Bronchial epithelial cell (primary cell): ENCODE data around the gene CEP112. TPM values are rescaled to one million over a fixed set of nuclear protein-coding genes. Genes with fewer than 3 reads are reported as not detected.

Source experiments
- DNase-seq: peaks from one replicate; pipeline ENCODE4 v3.0.0-alpha.2; 2010; ENCODE audit warnings: low read depth
- FAIRE-seq: peaks from 2 replicates; lab custom pipeline; 2011; peaks lifted over from hg19 to GRCh38; lab: Jason Lieb, UNC
- H3K27me3 ChIP-seq: 2 replicates; pipeline ENCODE4 v1.5.1; 2011; ENCODE audit warnings: low read length; ENCODE audit not compliant: control insufficient read depth, insufficient read depth
- H3K36me3 ChIP-seq: 2 replicates; pipeline ENCODE4 v1.5.1; 2011; ENCODE audit warnings: low read length; ENCODE audit not compliant: control insufficient read depth, insufficient read depth
- H3K4me3 ChIP-seq: 2 replicates; pipeline ENCODE4 v1.5.1; 2011; ENCODE audit warnings: mild to moderate bottlenecking, low read depth, low read length, control low read depth
- CTCF ChIP-seq: IDR thresholded peaks from 2 replicates; pipeline ENCODE4 v1.5.1; 2011; ENCODE audit warnings: mild to moderate bottlenecking, moderate library complexity, low read length, control low read depth, inconsistent platforms; ENCODE audit not compliant: insufficient read depth, severe bottlenecking
- total RNA-seq: library from RNA; depleted of rRNA; stranded (reverse); fragments of >200 nt; gene quantifications from 2 replicates; pipeline ENCODE4 v1.2.1, GENCODE V29; 2014

Gene CEP112
- total RNA-seq, 1 donor from 2014 or later = 2.4 TPM

- H3K36me3 ChIP-seq = no peaks in the 10 kb centered on the region
- no peak for DNase-seq
- no peak for FAIRE-seq
- H3K4me3 ChIP-seq = no peak overlapping the region
- no peak for TF ChIP-seq CTCF
- no peaks in the 10 kb centered on the region for H3K27me3 ChIP-seq
These were observed 371.1 kb downstream of the CEP112 start for GRCh38 chr17:65820811-65821210.

DNA sequence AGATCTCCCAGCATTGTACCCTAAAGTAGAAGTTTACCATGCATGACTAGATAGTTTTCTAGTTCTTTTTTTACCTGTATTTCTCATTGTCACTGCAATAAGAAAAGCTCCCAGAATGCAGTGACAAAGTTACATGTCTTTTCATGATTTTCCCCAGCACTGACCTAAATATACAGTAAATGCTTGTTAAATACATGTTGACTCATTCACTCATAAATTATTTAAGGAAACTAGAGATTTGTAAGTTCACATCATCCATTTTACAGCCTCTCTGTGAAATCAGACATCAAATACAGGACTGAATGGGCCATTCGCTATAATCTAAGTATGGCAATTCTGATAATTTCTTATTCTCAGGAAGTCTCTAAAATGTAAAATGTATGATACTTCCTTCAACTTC is 371.6 kb downstream of the CEP112 start:
- TF ChIP-seq CTCF = no peak
- H3K4me3 ChIP-seq = no peak overlapping the region
- H3K36me3 ChIP-seq = no peaks in the 10 kb centered on the region
- DNase-seq (no peak), FAIRE-seq (no peak)
- no peaks in the 10 kb centered on the region for H3K27me3 ChIP-seq

GRCh38 chr17:65819810-65820209 is 372.1 kb downstream of the CEP112 start:
- Histone ChIP-seq H3K4me3 (no peak overlapping the region), H3K27me3 (no peaks in the 10 kb centered on the region), H3K36me3 (no peaks in the 10 kb centered on the region)
- no peak for TF ChIP-seq CTCF
- DNase-seq (no peak), FAIRE-seq (no peak)

GRCh38 chr17:65817951-65818350 is 374.0 kb downstream of the CEP112 start:
- no peak for DNase-seq
- Histone ChIP-seq H3K36me3 (no peaks in the 10 kb centered on the region), H3K27me3 (no peaks in the 10 kb centered on the region), H3K4me3 (no peak overlapping the region)
- FAIRE-seq = no peak
- no peak for TF ChIP-seq CTCF

- H3K27me3 ChIP-seq = no peaks in the 10 kb centered on the region
- TF ChIP-seq CTCF = no peak
- no peak for DNase-seq
- no peak overlapping the region for H3K4me3 ChIP-seq
- H3K36me3 ChIP-seq = no peaks in the 10 kb centered on the region
- FAIRE-seq = no peak
These were observed 377.5 kb downstream of the CEP112 start for GRCh38 chr17:65814418-65814817.

- FAIRE-seq = no peak
- Histone ChIP-seq H3K4me3 (no peak overlapping the region), H3K36me3 (no peaks in the 10 kb centered on the region), H3K27me3 (no peaks in the 10 kb centered on the region)
- no peak for TF ChIP-seq CTCF
- no peak for DNase-seq
These were observed 378.6 kb downstream of the CEP112 start for GRCh38 chr17:65813306-65813705.
